IMR-90 (cell line): ENCODE results near the gene NEK6. TPM values are rescaled to one million over a fixed set of nuclear protein-coding genes. Genes with fewer than 3 reads are reported as not detected.

Source experiments
- ATAC-seq: fragments of 200-7000 bp; cut with Tn5 transposase; 2 replicates; pipeline ENCODE4 v1.9.1; 2020; ENCODE audit warnings: low read depth, mild to moderate bottlenecking, moderate library complexity
- BruUV-seq: library from RNA; stranded (reverse); fragments of 400-500 nt; replicated peaks from 2 replicates; lab custom pipeline; 2021; lab: Mats Ljungman, UMichigan
- CTCF ChIA-PET: fragments of 300-600 bp; formaldehyde crosslinking; extraction: SDS; loops from one replicate; lab custom pipeline; 2021; ENCODE audit warnings: antibody characterized with exemption; lab: Yijun Ruan, JAX
- POLR2A ChIA-PET: fragments of 300-600 bp; sonication (Branson Sonifier 250); formaldehyde crosslinking; loops from one replicate; lab custom pipeline; 2022; ENCODE audit warnings: antibody characterized with exemption; ENCODE audit not compliant: unreplicated experiment; lab: Charles Lee
- DNase-seq: peaks from one replicate; pipeline ENCODE4 v3.0.0; 2013
- H2AFZ ChIP-seq: replicated peaks from 2 replicates; pipeline ENCODE3; 2013; ENCODE audit warnings: low read length, mild to moderate bottlenecking; ENCODE audit not compliant: poor library complexity
- H2AK5ac ChIP-seq: 2 replicates; pipeline ENCODE4 v1.6.1; 2013; ENCODE audit warnings: low read depth, low read length, inconsistent platforms
- H2AK9ac ChIP-seq: replicated peaks from 2 replicates; pipeline ENCODE3; 2013; ENCODE audit warnings: mild to moderate bottlenecking, low read depth, low read length, moderate library complexity; ENCODE audit not compliant: poor library complexity
- H2BK120ac ChIP-seq: 2 replicates; pipeline ENCODE4 v1.6.1; 2013; ENCODE audit warnings: low read depth, low read length, inconsistent platforms
- H2BK15ac ChIP-seq: 3 replicates; pipeline ENCODE4 v1.6.1; 2013; ENCODE audit warnings: low read depth, low read length, inconsistent platforms
- H2BK20ac ChIP-seq: 2 replicates; pipeline ENCODE4 v1.6.1; 2013; ENCODE audit warnings: low read depth, mild to moderate bottlenecking, inconsistent platforms, low read length, moderate library complexity
- H2BK5ac ChIP-seq: 2 replicates; pipeline ENCODE4 v1.6.1; 2013; ENCODE audit warnings: mild to moderate bottlenecking, low read depth, low read length, inconsistent platforms; ENCODE audit not compliant: poor library complexity, severe bottlenecking
- H3K14ac ChIP-seq: replicated peaks from 2 replicates; pipeline ENCODE4 v1.6.1; 2013; ENCODE audit warnings: low read depth, low read length, inconsistent platforms
- H3K18ac ChIP-seq: 2 replicates; pipeline ENCODE4 v1.6.1; 2013; ENCODE audit warnings: low read depth, low read length, control low read depth
- H3K23ac ChIP-seq: 2 replicates; pipeline ENCODE4 v1.6.1; 2013; ENCODE audit warnings: low read depth, low read length, inconsistent platforms
- H3K27ac ChIP-seq: 2 replicates; pipeline ENCODE4 v1.5.1; 2013; ENCODE audit warnings: mild to moderate bottlenecking, control low read depth, low read length; ENCODE audit not compliant: insufficient read depth
- H3K27me3 ChIP-seq: 2 replicates; pipeline ENCODE4 v1.6.1; 2013; ENCODE audit warnings: low read length; ENCODE audit not compliant: control insufficient read depth, insufficient read depth
- H3K36me3 ChIP-seq: 2 replicates; pipeline ENCODE4 v1.6.1; 2013; ENCODE audit warnings: low read length, mixed read lengths; ENCODE audit not compliant: control insufficient read depth, insufficient read depth
- H3K4ac ChIP-seq: 2 replicates; pipeline ENCODE4 v1.6.1; 2013; ENCODE audit warnings: low read depth, low read length, inconsistent platforms
- H3K4me1 ChIP-seq: 2 replicates; pipeline ENCODE4 v1.6.1; 2013; ENCODE audit warnings: low read length, mixed read lengths; ENCODE audit not compliant: control insufficient read depth, insufficient read depth
- H3K4me2 ChIP-seq: 2 replicates; pipeline ENCODE4 v1.6.1; 2013; ENCODE audit warnings: low read depth, mild to moderate bottlenecking, control low read depth, low read length, moderate library complexity
- H3K4me3 ChIP-seq: 2 replicates; pipeline ENCODE4 v1.5.1; 2013; ENCODE audit warnings: low read depth, mild to moderate bottlenecking, control low read depth, low read length, moderate library complexity; ENCODE audit not compliant: insufficient read depth
- H3K56ac ChIP-seq: 2 replicates; pipeline ENCODE4 v1.6.1; 2013; ENCODE audit warnings: low read length, inconsistent platforms; ENCODE audit not compliant: insufficient read depth; ENCODE audit errors: extremely low read depth
- H3K79me1 ChIP-seq, 2 experiments: 2 replicates each; pipeline ENCODE4 v1.6.1; 2013; ENCODE audit warnings: low read length in 2 of 2, inconsistent platforms in 1 of 2, low read depth in 1 of 2
- H3K9ac ChIP-seq: 2 replicates; pipeline ENCODE4 v1.6.1; 2013; ENCODE audit warnings: low read depth, low read length, control low read depth
- H3K9me1 ChIP-seq: 2 replicates; pipeline ENCODE4 v1.6.1; 2013; ENCODE audit warnings: low read length, inconsistent platforms; ENCODE audit not compliant: insufficient read depth
- H3K9me3 ChIP-seq: 2 replicates; pipeline ENCODE4 v1.6.1; 2013; ENCODE audit warnings: low read length; ENCODE audit not compliant: control insufficient read depth, insufficient read depth
- H4K20me1 ChIP-seq: 2 replicates; pipeline ENCODE4 v1.6.1; 2013; ENCODE audit warnings: low read length, inconsistent platforms; ENCODE audit not compliant: insufficient read depth
- H4K5ac ChIP-seq: 2 replicates; pipeline ENCODE4 v1.6.1; 2013; ENCODE audit warnings: mild to moderate bottlenecking, low read depth, low read length, control low read depth
- H4K8ac ChIP-seq, 2 experiments: 2 replicates each; pipeline ENCODE4 v1.6.1; 2013; ENCODE audit warnings: low read depth in 2 of 2, low read length in 2 of 2, control low read depth in 1 of 2, inconsistent platforms in 1 of 2
- H4K91ac ChIP-seq: 2 replicates; pipeline ENCODE4 v1.6.1; 2013; ENCODE audit warnings: low read depth, low read length, inconsistent platforms; ENCODE audit not compliant: insufficient read depth
- CEBPB ChIP-seq: IDR thresholded peaks from 2 replicates; pipeline ENCODE4 v1.6.1; 2012; ENCODE audit warnings: low read depth, low read length, improper control_type of control experiment
- WGBS, 2 experiments: methylation state at CpG; one replicate each; pipeline versions ENCODE4 v1.1.5 to v1.1.7; 2013; ENCODE audit warnings: missing lambda C conversion rate in 2 of 2; ENCODE audit not compliant: insufficient read length in 1 of 2; ENCODE audit errors: extremely low coverage in 2 of 2; 5-methylcytosine and 5-hydroxymethylcytosine counted together
- dilution Hi-C: fragments of 300-500 bp; cut with HindIII; formaldehyde crosslinking; loops from one replicate; pipeline ENCODE4 v1.14.3; 2018; ENCODE audit warnings: low sequenced_read_pairs; ENCODE audit not compliant: unreplicated experiment
- in situ Hi-C: fragments of 300-500 bp; cut with MboI; formaldehyde crosslinking; loops from 3 replicates; pipeline ENCODE4 v1.14.3; 2019; ENCODE audit warnings: low sequenced_read_pairs, inconsistent platforms, mixed read lengths
- intact Hi-C: fragments of 100-400 bp; cut with micrococcal nuclease; formaldehyde crosslinking; loops from 2 replicates; pipeline ENCODE4 v1.10.0; 2022
- polyA plus RNA-seq, 3 experiments: library from polyadenylated mRNA; depleted of rRNA; stranded (reverse); fragments of >200 nt; gene quantifications; 2 replicates each; pipeline ENCODE4 v1.2.3, GENCODE V29; 2012; ENCODE audit warnings: low replicate concordance in 1 of 3
- total RNA-seq: library from RNA; depleted of rRNA; stranded (reverse); fragments of >200 nt; gene quantifications from 2 replicates; pipeline ENCODE4 v1.2.3, GENCODE V29; 2012
- TF ChIP-seq, protein P1 (sequence below): conservative IDR thresholded peaks from 2 replicates; pipeline ENCODE4 v1.5.1; 2012; ENCODE audit warnings: mild to moderate bottlenecking, low read depth, low read length, improper control_type of control experiment

NEK6 gene
- total and polyA plus RNA-seq, 2 of the 4 experiments (the other 2 are of a cell fraction), result 79.9 to 112 TPM

GRCh38 chr9:124392254-124392870 lies 134.6 kb downstream of the NEK6 start:
- Histone ChIP-seq H3K79me1 (peaks cover 30 to 90% of the 10 kb centered on the region in 2 experiments), H2BK20ac (peak overlapping the region; percentile 78), H4K5ac (peak overlapping the region; percentile 16), H4K8ac (peak overlapping the region in 1 of 2 experiments; percentile 55; a peak in 2 of 4 replicates), H3K27me3 (no peaks in the 10 kb centered on the region), H3K9me3 (no peaks in the 10 kb centered on the region), H3K4me3 (no peak overlapping the region), H4K91ac (peak overlapping the region; percentile 89), H3K36me3 (peaks cover 5% of the 10 kb centered on the region), H3K56ac (peak overlapping the region; percentile 9; the same call in 1 of the 2 replicates), H3K18ac (no peak overlapping the region; the same call in 1 of the 2 replicates), H3K9me1 (peaks cover 23% of the 10 kb centered on the region), H2AK5ac (peak overlapping the region; percentile 96), H3K27ac (peak overlapping the region; percentile 22), H3K14ac (peak overlapping the region; percentile 51), H3K23ac (peak overlapping the region; percentile 67), H3K4me2 (peak overlapping the region; percentile 18), H2AK9ac (peak overlapping the region; percentile 71), H2BK5ac (peak overlapping the region; percentile 29), H3K9ac (no peak overlapping the region), H2BK120ac (peak overlapping the region; percentile 81), H4K20me1 (peaks cover 66% of the 10 kb centered on the region), H3K4ac (peak overlapping the region; percentile 88), H2BK15ac (peak overlapping the region; percentile 51; the same call in 2 of the 3 replicates), H2AFZ (no peak overlapping the region), H3K4me1 (peaks cover 38% of the 10 kb centered on the region)
- dilution Hi-C loops (no loop called here), intact Hi-C loops (loop anchor here (2.0 kb wide), 1 partner anchor 270 kb away; no protein-coding TSS in a partner anchor), in situ Hi-C loops (no loop called here)
- BruUV-seq, result no TSS peak
- WGBS, 2 experiments, result 80% methylated on average over 8 of the region's 12 CpGs; no CpG with 5 or more reads in 1 of the 2 experiments
- DNase-seq (no peak), ATAC-seq (peak; percentile 9)
- CTCF ChIA-PET, result interaction anchor here (1.1 to 1.5 kb wide), 5 partner anchors 14 to 144 kb away, joined by 3 to 7 read pairs (median 4); no protein-coding TSS in a partner anchor
- POLR2A ChIA-PET, result no interaction called here
- TF ChIP-seq, protein P1, sequence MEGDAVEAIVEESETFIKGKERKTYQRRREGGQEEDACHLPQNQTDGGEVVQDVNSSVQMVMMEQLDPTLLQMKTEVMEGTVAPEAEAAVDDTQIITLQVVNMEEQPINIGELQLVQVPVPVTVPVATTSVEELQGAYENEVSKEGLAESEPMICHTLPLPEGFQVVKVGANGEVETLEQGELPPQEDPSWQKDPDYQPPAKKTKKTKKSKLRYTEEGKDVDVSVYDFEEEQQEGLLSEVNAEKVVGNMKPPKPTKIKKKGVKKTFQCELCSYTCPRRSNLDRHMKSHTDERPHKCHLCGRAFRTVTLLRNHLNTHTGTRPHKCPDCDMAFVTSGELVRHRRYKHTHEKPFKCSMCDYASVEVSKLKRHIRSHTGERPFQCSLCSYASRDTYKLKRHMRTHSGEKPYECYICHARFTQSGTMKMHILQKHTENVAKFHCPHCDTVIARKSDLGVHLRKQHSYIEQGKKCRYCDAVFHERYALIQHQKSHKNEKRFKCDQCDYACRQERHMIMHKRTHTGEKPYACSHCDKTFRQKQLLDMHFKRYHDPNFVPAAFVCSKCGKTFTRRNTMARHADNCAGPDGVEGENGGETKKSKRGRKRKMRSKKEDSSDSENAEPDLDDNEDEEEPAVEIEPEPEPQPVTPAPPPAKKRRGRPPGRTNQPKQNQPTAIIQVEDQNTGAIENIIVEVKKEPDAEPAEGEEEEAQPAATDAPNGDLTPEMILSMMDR, result no peak
- peak; percentile 56 for TF ChIP-seq CEBPB
